Activated naive CD4-positive, alpha-beta T cell treated with anti-CD3 and anti-CD28 coated beads, Interleukin-2, amount 10 ng/mL, durations not matched to agents 7 days and 5 days (primary cell): Measurements from ENCODE around the gene GBX2.

Experiments used
- CTCF ChIA-PET: fragments of 350-600 bp; sonication (Branson Sonifier 250); formaldehyde crosslinking; loops from one replicate; lab custom pipeline; 2021; ENCODE audit warnings: antibody characterized with exemption; lab: Charles Lee
- DNase-seq: peaks from one replicate; pipeline ENCODE4 v3.0.0-alpha.2; 2020
- H3K27ac Mint-ChIP-seq: one replicate; pipeline ENCODE4 v1.8.0; 2021; ENCODE audit warnings: mild to moderate bottlenecking, moderate library complexity, mixed read lengths
- H3K27me3 Mint-ChIP-seq: one replicate; pipeline ENCODE4 v1.8.0; 2021; ENCODE audit warnings: mild to moderate bottlenecking, mixed read lengths
- H3K36me3 Mint-ChIP-seq: one replicate; pipeline ENCODE4 v1.8.0; 2021; ENCODE audit warnings: mixed read lengths
- H3K4me1 Mint-ChIP-seq: one replicate; pipeline ENCODE4 v1.8.0; 2021; ENCODE audit warnings: mixed read lengths
- H3K4me3 Mint-ChIP-seq: one replicate; pipeline ENCODE4 v1.8.0; 2021; ENCODE audit warnings: mild to moderate bottlenecking, moderate library complexity, mixed read lengths
- H3K9me3 Mint-ChIP-seq: one replicate; pipeline ENCODE4 v1.8.0; 2021; ENCODE audit warnings: mixed read lengths

Gene GBX2

GRCh38 chr2:236204953-236205352 lies 36.8 kb upstream of the GBX2 start:
- Mint-ChIP-seq H3K4me1 (no peaks in the 10 kb centered on the region), H3K27me3 (no peaks in the 10 kb centered on the region), H3K9me3 (no peaks in the 10 kb centered on the region), H3K36me3 (no peaks in the 10 kb centered on the region), H3K4me3 (no peak overlapping the region), H3K27ac (no peak overlapping the region)
- DNase-seq = no peak
- CTCF ChIA-PET = no interaction called here

- CTCF ChIA-PET = no interaction called here
- Mint-ChIP-seq H3K27ac (no peak overlapping the region), H3K9me3 (no peaks in the 10 kb centered on the region), H3K4me3 (no peak overlapping the region), H3K4me1 (no peaks in the 10 kb centered on the region), H3K27me3 (no peaks in the 10 kb centered on the region), H3K36me3 (no peaks in the 10 kb centered on the region)
- no peak for DNase-seq
Observed at GRCh38 chr2:236200378-236200777, 32.2 kb upstream of the GBX2 start.

- no peak for DNase-seq
- no peaks in the 10 kb centered on the region for H3K27me3 Mint-ChIP-seq
- no peaks in the 10 kb centered on the region for H3K9me3 Mint-ChIP-seq
- H3K36me3 Mint-ChIP-seq = no peaks in the 10 kb centered on the region
- H3K4me1 Mint-ChIP-seq = no peaks in the 10 kb centered on the region
- H3K4me3 Mint-ChIP-seq = no peak overlapping the region
- CTCF ChIA-PET = no interaction called here
- H3K27ac Mint-ChIP-seq = no peak overlapping the region
Observed at GRCh38 chr2:236196366-236196765, 28.2 kb upstream of the GBX2 start.

- Mint-ChIP-seq H3K27me3 (no peaks in the 10 kb centered on the region), H3K4me3 (no peak overlapping the region), H3K36me3 (no peaks in the 10 kb centered on the region), H3K27ac (no peak overlapping the region), H3K9me3 (no peaks in the 10 kb centered on the region), H3K4me1 (no peaks in the 10 kb centered on the region)
- no peak for DNase-seq
- CTCF ChIA-PET = no interaction called here
Observed at GRCh38 chr2:236195726-236196125, 27.5 kb upstream of the GBX2 start.

GRCh38 chr2:236194786-236195185 lies 26.6 kb upstream of the GBX2 start:
- CTCF ChIA-PET = no interaction called here
- H3K27me3 Mint-ChIP-seq = no peaks in the 10 kb centered on the region
- H3K4me1 Mint-ChIP-seq = no peaks in the 10 kb centered on the region
- no peaks in the 10 kb centered on the region for H3K9me3 Mint-ChIP-seq
- H3K36me3 Mint-ChIP-seq = no peaks in the 10 kb centered on the region
- no peak overlapping the region for H3K27ac Mint-ChIP-seq
- no peak overlapping the region for H3K4me3 Mint-ChIP-seq
- DNase-seq = no peak

GRCh38 chr2:236193026-236193425 lies 24.8 kb upstream of the GBX2 start:
- no peak for DNase-seq
- H3K36me3 Mint-ChIP-seq = no peaks in the 10 kb centered on the region
- CTCF ChIA-PET = interaction anchor here (1.2 kb wide), 1 partner anchor 414 kb away, joined by 3 read pairs; no protein-coding TSS in a partner anchor
- H3K27me3 Mint-ChIP-seq = no peaks in the 10 kb centered on the region
- H3K4me1 Mint-ChIP-seq = no peaks in the 10 kb centered on the region
- no peak overlapping the region for H3K27ac Mint-ChIP-seq
- no peak overlapping the region for H3K4me3 Mint-ChIP-seq
- H3K9me3 Mint-ChIP-seq = no peaks in the 10 kb centered on the region

GRCh38 chr2:236190674-236191073 lies 22.5 kb upstream of the GBX2 start:
- H3K4me1 Mint-ChIP-seq = no peaks in the 10 kb centered on the region
- CTCF ChIA-PET = no interaction called here
- no peaks in the 10 kb centered on the region for H3K27me3 Mint-ChIP-seq
- no peak overlapping the region for H3K4me3 Mint-ChIP-seq
- DNase-seq = no peak
- no peaks in the 10 kb centered on the region for H3K36me3 Mint-ChIP-seq
- no peaks in the 10 kb centered on the region for H3K9me3 Mint-ChIP-seq
- H3K27ac Mint-ChIP-seq = no peak overlapping the region

GRCh38 chr2:236184701-236185100 lies 16.5 kb upstream of the GBX2 start:
- Mint-ChIP-seq H3K27ac (no peak overlapping the region), H3K9me3 (no peaks in the 10 kb centered on the region), H3K36me3 (no peaks in the 10 kb centered on the region), H3K4me1 (peaks cover 1% of the 10 kb centered on the region), H3K4me3 (no peak overlapping the region), H3K27me3 (peaks cover 29% of the 10 kb centered on the region)
- no peak for DNase-seq
- CTCF ChIA-PET = no interaction called here

- Mint-ChIP-seq H3K27ac (no peak overlapping the region), H3K4me3 (no peak overlapping the region)
- peak; percentile 55 for DNase-seq
Observed at GRCh38 chr2:236180831-236181453, 12.8 kb upstream of the GBX2 start.

GRCh38 chr2:236180076-236180816 lies 12.1 kb upstream of the GBX2 start:
- Mint-ChIP-seq H3K36me3 (no peaks in the 10 kb centered on the region), H3K4me1 (peaks cover 7% of the 10 kb centered on the region), H3K4me3 (no peak overlapping the region), H3K27me3 (peaks cover 72% of the 10 kb centered on the region), H3K27ac (no peak overlapping the region), H3K9me3 (no peaks in the 10 kb centered on the region)
- no peak for DNase-seq
- CTCF ChIA-PET = interaction anchor here (2.1 to 3.2 kb wide), 2 partner anchors 400 to 414 kb away, joined by 10 to 16 read pairs; no protein-coding TSS in a partner anchor

More at GRCh38 chr2:236180831-236181453, 12.8 kb upstream of the GBX2 start:
- CTCF ChIA-PET = interaction anchor here (0.6 to 3.2 kb wide), 4 partner anchors 235 to 415 kb away, joined by 3 to 16 read pairs (median 6); no protein-coding TSS in a partner anchor
- H3K27me3 Mint-ChIP-seq = peaks cover 67% of the 10 kb centered on the region
- H3K9me3 Mint-ChIP-seq = no peaks in the 10 kb centered on the region
- H3K36me3 Mint-ChIP-seq = no peaks in the 10 kb centered on the region
- peaks cover 7% of the 10 kb centered on the region for H3K4me1 Mint-ChIP-seq

- H3K4me1 Mint-ChIP-seq = peaks cover 7% of the 10 kb centered on the region
- no peaks in the 10 kb centered on the region for H3K9me3 Mint-ChIP-seq
- no peak overlapping the region for H3K27ac Mint-ChIP-seq
- no peak for DNase-seq
- H3K27me3 Mint-ChIP-seq = peaks cover 76% of the 10 kb centered on the region
- CTCF ChIA-PET = interaction anchor here (1.6 to 3.2 kb wide), 3 partner anchors 10 to 413 kb away, joined by 4 to 16 read pairs (median 10); no protein-coding TSS in a partner anchor
- H3K36me3 Mint-ChIP-seq = no peaks in the 10 kb centered on the region
- no peak overlapping the region for H3K4me3 Mint-ChIP-seq
Observed at GRCh38 chr2:236179236-236180075, 11.3 kb upstream of the GBX2 start.

GRCh38 chr2:236178890-236179235 lies 10.7 kb upstream of the GBX2 start:
- H3K27me3 Mint-ChIP-seq = peaks cover 81% of the 10 kb centered on the region
- H3K27ac Mint-ChIP-seq = peak overlapping the region; percentile 14
- peaks cover 7% of the 10 kb centered on the region for H3K4me1 Mint-ChIP-seq
- no peaks in the 10 kb centered on the region for H3K9me3 Mint-ChIP-seq
- CTCF ChIA-PET = interaction anchor here (0.9 to 1.6 kb wide), 2 partner anchors 10 to 379 kb away, joined by 3 to 4 read pairs; no protein-coding TSS in a partner anchor
- H3K4me3 Mint-ChIP-seq = no peak overlapping the region
- no peak for DNase-seq
- H3K36me3 Mint-ChIP-seq = no peaks in the 10 kb centered on the region

GRCh38 chr2:236177967-236178889 lies 10.0 kb upstream of the GBX2 start:
- H3K4me1 Mint-ChIP-seq = peaks cover 7% of the 10 kb centered on the region
- H3K36me3 Mint-ChIP-seq = no peaks in the 10 kb centered on the region
- H3K9me3 Mint-ChIP-seq = no peaks in the 10 kb centered on the region
- peak; percentile 34 for DNase-seq
- H3K27me3 Mint-ChIP-seq = peaks cover 88% of the 10 kb centered on the region
- peak overlapping the region; percentile 60 for H3K27ac Mint-ChIP-seq
- CTCF ChIA-PET = interaction anchor here (0.9 to 1.7 kb wide), 4 partner anchors 9 to 399 kb away, joined by 3 to 6 read pairs (median 4); no protein-coding TSS in a partner anchor
- H3K4me3 Mint-ChIP-seq = peak overlapping the region; percentile 35
